ENCODE data around the gene AUTS2. TPM values are rescaled to one million over a fixed set of nuclear protein-coding genes. Genes with fewer than 3 reads are reported as not detected.

The AUTS2 gene
- total RNA-seq, 5 donors from 2014 or later (not counting 1 experiment from before 2014, with no cell fraction given), result 10.6 to 66.2 (median 37.6) TPM

DNA sequence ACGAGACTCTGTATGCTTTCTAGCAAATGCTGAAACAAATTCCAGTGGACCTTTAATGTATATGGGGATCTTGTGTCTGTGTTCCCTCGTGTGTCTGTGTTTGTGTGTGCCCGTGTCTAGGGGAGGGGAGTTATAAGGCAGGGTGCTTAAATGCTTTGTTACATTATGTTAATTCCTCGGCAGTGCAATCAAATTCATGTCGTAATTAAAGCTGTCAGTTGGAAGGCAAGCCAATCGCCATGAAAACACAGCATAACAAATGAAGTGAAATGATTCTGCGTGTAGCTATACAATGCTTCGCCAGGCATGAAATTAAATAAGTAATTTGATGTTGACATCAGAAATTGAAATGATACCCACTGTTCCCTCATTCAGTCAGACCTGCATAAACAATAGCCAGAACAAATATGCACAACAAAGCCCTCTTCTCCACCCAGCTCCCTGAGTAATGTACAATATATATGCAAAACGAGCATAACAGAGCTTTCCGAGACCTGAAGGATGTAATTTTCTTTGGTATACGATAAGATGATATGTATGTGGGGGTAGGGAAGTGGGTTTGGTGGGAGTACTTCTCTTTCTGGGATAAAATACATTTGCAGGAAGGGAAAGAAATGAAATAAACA is 534.1 kb downstream of the AUTS2 start:
- ATAC-seq (replicated peaks in 1 of 4) (no peak), DNase-seq (no peak)
- Mint-ChIP-seq H3K27ac (no peak overlapping the region), H3K9me3 (peaks cover 0 to 8% (median 4%) of the 10 kb centered on the region in 3 donors), H3K4me3 (no peak overlapping the region), H3K36me3 (no peaks in the 10 kb centered on the region), H3K27me3 (no peaks in the 10 kb centered on the region), H3K4me1 (no peaks in the 10 kb centered on the region)
- Histone ChIP-seq H3K9me3 (no peaks in the 10 kb centered on the region), H3K27ac (ENCODE audit: low read length) (no peak overlapping the region), H3K4me1 (ENCODE audit: control insufficient read depth in 1 of 2, extremely low read depth in 1 of 2, insufficient read depth in 2 of 2, low read length in 2 of 2) (no peaks in the 10 kb centered on the region), H3K27me3 (replicated peaks in 1 of 2; ENCODE audit: control insufficient read depth in 2 of 2, extremely low read depth in 1 of 2, insufficient read depth in 2 of 2, low read length in 1 of 2) (no peaks in the 10 kb centered on the region), H3K4me3 (ENCODE audit: control insufficient read depth in 1 of 2, extremely low read depth in 1 of 2, low read length in 1 of 2) (no peak overlapping the region), H3K36me3 (ENCODE audit: control insufficient read depth in 2 of 2, extremely low read depth in 1 of 2, insufficient read depth in 1 of 2, low read length in 1 of 2) (no peaks in the 10 kb centered on the region)
- 78% methylated on average over 5 of the region's 11 CpGs for WGBS (ENCODE audit: insufficient coverage)
- CTCF ChIA-PET, result interaction anchor here in 1 of 2 donors (0.6 kb wide), 1 partner anchor 1981 kb away, joined by 3 read pairs; no protein-coding TSS in a partner anchor
- POLR2A ChIA-PET, result no interaction called here

DNA sequence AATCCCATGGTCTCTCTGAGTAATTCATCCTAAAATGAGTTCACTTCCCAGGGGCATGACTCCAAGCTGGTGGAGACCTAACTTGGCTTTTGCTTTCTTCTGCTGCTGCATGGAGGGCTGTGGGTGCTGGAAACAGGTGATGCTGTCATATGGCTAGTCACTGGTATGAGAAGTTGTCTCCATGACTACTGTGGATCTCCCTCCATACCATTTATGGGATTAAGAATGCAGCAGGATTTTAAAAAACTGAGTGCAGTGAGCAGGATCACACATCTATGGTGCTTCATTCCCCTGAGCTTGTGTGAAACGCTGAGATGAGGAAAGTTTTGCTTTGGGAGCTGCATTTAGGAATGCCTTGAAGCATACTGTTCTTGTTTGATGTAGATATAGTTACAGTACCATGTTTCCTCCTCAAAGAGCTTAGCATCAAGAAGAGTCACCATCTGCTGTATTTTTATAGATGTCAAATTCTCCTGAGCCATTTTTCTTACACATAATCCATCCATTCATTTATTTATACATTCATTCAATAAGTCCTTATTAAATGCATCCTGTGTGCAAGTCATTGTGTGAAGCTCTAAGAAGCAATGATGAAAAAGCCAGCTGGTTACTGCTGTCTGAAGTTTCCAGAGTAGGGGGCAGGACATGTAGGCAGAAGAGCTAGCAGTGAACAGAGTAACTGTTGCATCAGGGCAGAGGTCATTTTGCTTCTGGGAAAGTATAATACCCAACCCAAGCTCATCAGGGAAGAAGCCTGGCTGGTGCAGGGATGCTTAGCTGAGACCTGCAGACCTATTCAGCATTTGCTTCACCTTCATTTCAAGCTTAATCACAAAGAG is 534.8 kb downstream of the AUTS2 start:
- CTCF ChIA-PET, result no interaction called here

DNA sequence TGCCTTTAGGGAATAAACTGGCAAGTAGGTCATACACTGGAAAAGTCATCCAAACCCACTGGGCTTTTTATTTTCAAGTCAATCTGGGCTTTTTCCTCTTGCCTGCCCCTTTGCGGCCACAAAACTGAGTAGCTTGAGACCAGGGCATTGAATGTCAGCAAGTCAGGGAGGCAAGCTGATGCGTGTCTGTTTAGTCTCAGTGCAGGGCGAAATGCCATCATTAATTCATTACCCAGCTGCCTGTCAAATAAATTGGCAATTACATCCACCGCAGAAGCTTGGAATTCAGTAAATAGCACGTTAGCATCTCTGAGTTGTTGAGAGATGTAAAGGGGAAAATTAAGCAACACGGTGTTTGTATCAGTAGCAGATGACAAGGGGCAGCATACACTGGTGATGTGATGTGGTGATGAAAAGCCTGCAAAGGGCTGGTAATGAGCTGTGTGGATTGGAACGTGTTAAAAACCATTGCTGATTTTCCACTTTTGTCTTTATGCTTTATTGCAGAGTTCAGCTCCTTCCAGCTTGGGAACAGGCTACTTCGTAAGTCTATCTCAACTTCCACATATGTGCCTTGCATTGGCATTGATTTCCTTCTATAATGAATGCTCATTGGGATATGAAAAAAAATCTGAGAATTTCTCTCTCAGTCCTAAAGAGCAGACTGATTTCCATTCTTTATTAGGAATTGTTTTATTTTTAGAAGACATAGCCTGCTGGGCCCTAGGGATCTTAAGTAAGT is 535.9 kb downstream of the AUTS2 start:
- Histone ChIP-seq H3K27ac (ENCODE audit: low read length) (no peak overlapping the region), H3K27me3 (replicated peaks in 1 of 2; ENCODE audit: control insufficient read depth in 2 of 2, extremely low read depth in 1 of 2, insufficient read depth in 2 of 2, low read length in 1 of 2) (no peaks in the 10 kb centered on the region), H3K4me3 (ENCODE audit: control insufficient read depth in 1 of 2, extremely low read depth in 1 of 2, low read length in 1 of 2) (no peak overlapping the region), H3K36me3 (ENCODE audit: control insufficient read depth in 2 of 2, extremely low read depth in 1 of 2, insufficient read depth in 1 of 2, low read length in 1 of 2) (no peaks in the 10 kb centered on the region), H3K9me3 (no peaks in the 10 kb centered on the region), H3K4me1 (ENCODE audit: control insufficient read depth in 1 of 2, extremely low read depth in 1 of 2, insufficient read depth in 2 of 2, low read length in 2 of 2) (no peaks in the 10 kb centered on the region)
- no peak for DNase-seq
- no peaks in the 10 kb centered on the region for H3K27me3 Mint-ChIP-seq
- CTCF ChIA-PET, result no interaction called here
- H3K4me3 Mint-ChIP-seq, result no peak overlapping the region
- POLR2A ChIA-PET, result no interaction called here
- no peaks in the 10 kb centered on the region for H3K9me3 Mint-ChIP-seq
- 63% methylated on average over 4 of the region's 8 CpGs for WGBS (ENCODE audit: insufficient coverage)
- H3K27ac Mint-ChIP-seq, result no peak overlapping the region
- no peaks in the 10 kb centered on the region for H3K4me1 Mint-ChIP-seq
- no peaks in the 10 kb centered on the region for H3K36me3 Mint-ChIP-seq
- no peak for ATAC-seq (replicated peaks in 1 of 4)

More for the DNA sequence above, 534.8 kb downstream of the AUTS2 start:
- H3K4me3 ChIP-seq (ENCODE audit: control insufficient read depth in 1 of 2, extremely low read depth in 1 of 2, low read length in 1 of 2), result no peak overlapping the region
- ATAC-seq (replicated peaks in 1 of 4) (no peak), DNase-seq (no peak)
- Mint-ChIP-seq H3K27me3 (no peaks in the 10 kb centered on the region), H3K4me3 (no peak overlapping the region), H3K4me1 (no peaks in the 10 kb centered on the region), H3K36me3 (no peaks in the 10 kb centered on the region), H3K9me3 (peaks cover 0 to 4% (median 3%) of the 10 kb centered on the region in 3 donors), H3K27ac (no peak overlapping the region)
- H3K4me1 ChIP-seq (ENCODE audit: control insufficient read depth in 1 of 2, extremely low read depth in 1 of 2, insufficient read depth in 2 of 2, low read length in 2 of 2), result no peaks in the 10 kb centered on the region
- no peak overlapping the region for H3K27ac ChIP-seq (ENCODE audit: low read length)
- no peaks in the 10 kb centered on the region for H3K9me3 ChIP-seq
- no peaks in the 10 kb centered on the region for H3K27me3 ChIP-seq (replicated peaks in 1 of 2; ENCODE audit: control insufficient read depth in 2 of 2, extremely low read depth in 1 of 2, insufficient read depth in 2 of 2, low read length in 1 of 2)
- WGBS (ENCODE audit: insufficient coverage), result no CpG with 5 or more reads among the region's 1 CpG
- POLR2A ChIA-PET, result interaction anchor here in 1 of 2 donors (0.6 kb wide), 1 partner anchor 665 kb away, joined by 3 read pairs; no protein-coding TSS in a partner anchor
- no peaks in the 10 kb centered on the region for H3K36me3 ChIP-seq (ENCODE audit: control insufficient read depth in 2 of 2, extremely low read depth in 1 of 2, insufficient read depth in 1 of 2, low read length in 1 of 2)

DNA sequence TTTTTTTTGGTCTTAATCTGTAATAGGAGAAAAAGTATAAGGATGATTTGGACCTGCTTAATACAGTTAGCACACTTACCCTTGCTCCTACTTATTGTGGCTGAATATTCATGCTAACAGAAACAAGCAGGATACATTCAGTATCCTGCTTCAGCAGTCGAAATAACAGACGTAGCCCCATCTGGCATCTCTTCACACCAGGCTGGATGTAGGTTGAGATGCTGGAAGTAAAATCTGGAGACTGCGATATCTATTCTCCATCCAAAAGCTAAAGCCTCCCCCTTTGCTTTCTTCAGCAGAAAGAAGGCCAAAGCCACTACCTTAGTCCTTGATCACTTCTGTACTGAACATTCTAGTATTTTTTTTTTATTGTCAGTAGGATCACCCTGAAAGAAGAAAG is 537.4 kb downstream of the AUTS2 start:
- ChIA-PET POLR2A (no interaction called here), CTCF (no interaction called here)
- H3K9me3 Mint-ChIP-seq, result no peaks in the 10 kb centered on the region
- no peaks in the 10 kb centered on the region for H3K4me1 Mint-ChIP-seq
- no peak overlapping the region for H3K4me3 ChIP-seq (ENCODE audit: control insufficient read depth in 1 of 2, extremely low read depth in 1 of 2, low read length in 1 of 2)
- no peaks in the 10 kb centered on the region for H3K4me1 ChIP-seq (ENCODE audit: control insufficient read depth in 1 of 2, extremely low read depth in 1 of 2, insufficient read depth in 2 of 2, low read length in 2 of 2)
- no peak overlapping the region for H3K4me3 Mint-ChIP-seq
- no peaks in the 10 kb centered on the region for H3K9me3 ChIP-seq
- no peaks in the 10 kb centered on the region for H3K36me3 Mint-ChIP-seq
- H3K27ac Mint-ChIP-seq, result no peak overlapping the region
- ATAC-seq (replicated peaks in 1 of 4), result no peak
- H3K36me3 ChIP-seq (ENCODE audit: control insufficient read depth in 2 of 2, extremely low read depth in 1 of 2, insufficient read depth in 1 of 2, low read length in 1 of 2), result no peaks in the 10 kb centered on the region
- H3K27ac ChIP-seq (ENCODE audit: low read length), result no peak overlapping the region
- no peaks in the 10 kb centered on the region for H3K27me3 Mint-ChIP-seq
- no CpG with 5 or more reads among the region's 3 CpGs for WGBS (ENCODE audit: insufficient coverage)
- no peak for DNase-seq
- H3K27me3 ChIP-seq (replicated peaks in 1 of 2; ENCODE audit: control insufficient read depth in 2 of 2, extremely low read depth in 1 of 2, insufficient read depth in 2 of 2, low read length in 1 of 2), result no peaks in the 10 kb centered on the region

DNA sequence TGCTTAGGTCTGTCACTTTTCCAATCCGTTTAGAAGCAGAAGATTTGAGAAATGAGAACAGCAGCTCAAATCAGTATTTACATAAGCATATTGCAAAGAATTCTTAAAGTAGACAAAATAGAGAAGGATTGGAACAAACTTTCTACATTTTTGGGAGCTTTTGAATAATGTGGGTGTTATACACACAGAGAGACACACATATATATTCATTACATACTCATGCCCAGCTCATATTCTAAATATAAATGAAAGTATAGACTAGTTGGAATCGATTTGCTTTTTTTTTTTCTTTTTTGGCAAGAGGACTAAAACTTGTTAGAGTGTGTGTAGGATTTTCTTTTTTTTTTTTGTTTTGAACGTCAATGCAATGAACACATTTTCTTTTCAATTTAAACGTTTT is 538.9 kb downstream of the AUTS2 start:
- Mint-ChIP-seq H3K4me3 (no peak overlapping the region), H3K27me3 (no peaks in the 10 kb centered on the region), H3K36me3 (no peaks in the 10 kb centered on the region), H3K4me1 (no peaks in the 10 kb centered on the region), H3K9me3 (no peaks in the 10 kb centered on the region), H3K27ac (no peak overlapping the region)
- no CpG with 5 or more reads among the region's 4 CpGs for WGBS (ENCODE audit: insufficient coverage)
- H3K9me3 ChIP-seq, result no peaks in the 10 kb centered on the region
- H3K4me1 ChIP-seq (ENCODE audit: control insufficient read depth in 1 of 2, extremely low read depth in 1 of 2, insufficient read depth in 2 of 2, low read length in 2 of 2), result no peaks in the 10 kb centered on the region
- POLR2A ChIA-PET, result no interaction called here
- H3K27ac ChIP-seq (ENCODE audit: low read length), result no peak overlapping the region
- H3K36me3 ChIP-seq (ENCODE audit: control insufficient read depth in 2 of 2, extremely low read depth in 1 of 2, insufficient read depth in 1 of 2, low read length in 1 of 2), result no peaks in the 10 kb centered on the region
- H3K4me3 ChIP-seq (ENCODE audit: control insufficient read depth in 1 of 2, extremely low read depth in 1 of 2, low read length in 1 of 2), result no peak overlapping the region
- CTCF ChIA-PET, result interaction anchor here in 1 of 2 donors (0.6 kb wide), 1 partner anchor 9 kb away, joined by 3 read pairs; no protein-coding TSS in a partner anchor
- ATAC-seq (replicated peaks in 1 of 4), result no peak
- DNase-seq, result no peak
- H3K27me3 ChIP-seq (replicated peaks in 1 of 2; ENCODE audit: control insufficient read depth in 2 of 2, extremely low read depth in 1 of 2, insufficient read depth in 2 of 2, low read length in 1 of 2), result no peaks in the 10 kb centered on the region

DNA sequence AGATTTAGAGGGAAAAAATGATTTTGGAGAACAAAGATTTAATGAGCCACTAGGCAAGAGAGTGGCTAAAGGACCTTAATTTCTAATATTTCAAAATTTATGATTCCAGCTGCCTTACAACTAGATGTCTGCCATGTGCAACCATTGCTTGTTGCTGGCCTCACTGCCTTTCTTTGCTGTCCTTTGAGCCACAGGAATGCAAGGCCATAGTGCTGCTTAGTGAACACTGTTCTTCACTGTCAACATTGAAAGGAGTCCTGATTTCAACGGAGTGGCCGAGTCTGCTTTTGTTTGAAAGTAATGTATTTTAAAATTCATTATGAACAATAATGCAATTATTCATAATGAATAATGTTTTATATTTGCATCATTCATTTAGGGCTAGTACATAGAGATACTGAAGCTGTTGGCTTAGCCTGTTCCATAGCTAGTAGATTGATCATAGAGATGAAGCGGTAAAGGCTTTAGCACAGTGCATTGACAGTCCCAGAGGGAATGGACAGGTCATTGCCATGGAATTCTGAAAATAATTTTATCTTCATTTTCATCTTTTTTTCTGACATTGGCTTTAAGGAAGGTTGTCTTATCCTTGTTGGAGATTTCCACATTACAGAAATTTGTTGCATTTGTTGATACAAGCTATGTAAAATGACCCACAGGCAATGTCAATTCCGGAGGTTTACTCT is 544.1 kb downstream of the AUTS2 start:
- no peak overlapping the region for H3K4me3 Mint-ChIP-seq
- no CpG with 5 or more reads among the region's 4 CpGs for WGBS (ENCODE audit: insufficient coverage)
- ATAC-seq (replicated peaks in 1 of 4) (no peak), DNase-seq (no peak)
- no peaks in the 10 kb centered on the region for H3K4me1 Mint-ChIP-seq
- ChIA-PET POLR2A (no interaction called here), CTCF (no interaction called here)
- Histone ChIP-seq H3K36me3 (ENCODE audit: control insufficient read depth in 2 of 2, extremely low read depth in 1 of 2, insufficient read depth in 1 of 2, low read length in 1 of 2) (no peaks in the 10 kb centered on the region), H3K4me3 (ENCODE audit: control insufficient read depth in 1 of 2, extremely low read depth in 1 of 2, low read length in 1 of 2) (no peak overlapping the region), H3K27ac (ENCODE audit: low read length) (no peak overlapping the region), H3K9me3 (no peaks in the 10 kb centered on the region), H3K4me1 (ENCODE audit: control insufficient read depth in 1 of 2, extremely low read depth in 1 of 2, insufficient read depth in 2 of 2, low read length in 2 of 2) (no peaks in the 10 kb centered on the region), H3K27me3 (replicated peaks in 1 of 2; ENCODE audit: control insufficient read depth in 2 of 2, extremely low read depth in 1 of 2, insufficient read depth in 2 of 2, low read length in 1 of 2) (no peaks in the 10 kb centered on the region)
- H3K27ac Mint-ChIP-seq, result no peak overlapping the region
- peaks cover 0 to 2% of the 10 kb centered on the region in 2 donors for H3K27me3 Mint-ChIP-seq
- no peaks in the 10 kb centered on the region for H3K36me3 Mint-ChIP-seq
- H3K9me3 Mint-ChIP-seq, result no peaks in the 10 kb centered on the region

All from T-cell (primary cell).